HL-60 (cell line): ENCODE measurements around the gene LRRC25.

Experiments
- CTCF ChIP-seq: IDR thresholded peaks from one replicate; pipeline ENCODE4 v1.5.1; 2011; ENCODE audit warnings: low read length, control low read depth, inconsistent platforms; ENCODE audit not compliant: insufficient read depth
- POLR2AphosphoS5 ChIP-seq: IDR thresholded peaks from 2 replicates; pipeline ENCODE4 v1.6.1; 2012; ENCODE audit warnings: low read depth
- REST ChIP-seq: IDR thresholded peaks from 2 replicates; pipeline ENCODE4 v1.6.1; 2012; ENCODE audit warnings: low read depth; ENCODE audit not compliant: insufficient replicate concordance

- TF ChIP-seq CTCF (no peak), REST (no peak), POLR2AphosphoS5 (no peak)
Observed at GRCh38 chr19:18342090-18342632, 55.3 kb downstream of the LRRC25 start.
